ENCODE data around the gene MAP7D3. TPM values are rescaled to one million over a fixed set of nuclear protein-coding genes. Genes with fewer than 3 reads are reported as not detected.

The MAP7D3 gene
- total and polyA plus RNA-seq, 2 of the 8 experiments (the other 6 are each of a cell fraction or from before 2014, with no cell fraction given), result 4.8 to 19.6 TPM

GRCh38 chrX:136201601-136202000 lies 49.6 kb downstream of the MAP7D3 start:
- no peaks in the 10 kb centered on the region for H3K79me2 ChIP-seq (ENCODE audit: control insufficient read depth in 1 of 2, insufficient read depth in 2 of 2, low read length in 2 of 2)
- H2BK20ac ChIP-seq (ENCODE audit: low read length), result no peak overlapping the region
- H3K23ac ChIP-seq (ENCODE audit: insufficient read length), result no peak overlapping the region
- no peaks in the 10 kb centered on the region for H3K36me3 ChIP-seq (ENCODE audit: control insufficient read depth in 2 of 4, insufficient read depth in 4 of 4, low read length in 3 of 4)
- no peak for TF ChIP-seq BRCA1 (IDR thresholded peaks at IDR 0.05; ENCODE audit: low read depth, low read length)
- no peak for TF ChIP-seq SP1 (IDR thresholded peaks at IDR 0.05; ENCODE audit: low read depth, low read length)
- TF ChIP-seq, protein P1, sequence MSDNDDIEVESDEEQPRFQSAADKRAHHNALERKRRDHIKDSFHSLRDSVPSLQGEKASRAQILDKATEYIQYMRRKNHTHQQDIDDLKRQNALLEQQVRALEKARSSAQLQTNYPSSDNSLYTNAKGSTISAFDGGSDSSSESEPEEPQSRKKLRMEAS (IDR thresholded peaks at IDR 0.05), result no peak
- no peak for TF ChIP-seq SIRT6 (IDR thresholded peaks at IDR 0.05; ENCODE audit: low read length)
- no peak overlapping the region for H2BK5ac ChIP-seq (ENCODE audit: low read depth, low read length)
- H3K4me2 ChIP-seq (ENCODE audit: insufficient read depth in 1 of 2, low read depth in 2 of 2, low read length in 2 of 2), result no peak overlapping the region
- ChIA-PET POLR2A (ENCODE audit: partially characterized antibody) (interaction anchor here (0.6 kb wide), 1 partner anchor 32 kb away, joined by 3 read pairs; no protein-coding TSS in a partner anchor), CTCF (ENCODE audit: partially characterized antibody) (interaction anchor here (1.6 to 2.0 kb wide), 2 partner anchors 9 to 173 kb away, joined by 4 to 8 read pairs; no protein-coding TSS in a partner anchor)
- peaks cover 0 to 7% (median 1%) of the 10 kb centered on the region in 4 experiments; a peak in 2 of 7 replicates for H3K4me1 ChIP-seq (replicated peaks in 1 of 4; ENCODE audit: control insufficient read depth in 3 of 4, insufficient read depth in 4 of 4, low read length in 3 of 4)
- no peak overlapping the region for H4K5ac ChIP-seq (ENCODE audit: insufficient read length, low read depth, low read length)
- H2BK15ac ChIP-seq (ENCODE audit: low read length), result no peak overlapping the region
- H4K8ac ChIP-seq (ENCODE audit: extremely low read depth, insufficient read depth, low read length), result no peak overlapping the region
- no peaks in the 10 kb centered on the region for H3K9me3 ChIP-seq (ENCODE audit: insufficient read depth in 2 of 2, low read depth in 1 of 2, low read length in 1 of 2)
- H3K56ac ChIP-seq (replicated peaks; ENCODE audit: insufficient read length, low read depth, low read length), result no peak overlapping the region
- H4K91ac ChIP-seq (replicated peaks; ENCODE audit: insufficient read length, low read length), result no peak overlapping the region
- DNase-seq (ENCODE audit: low read depth in 1 of 2, low spot score in 2 of 2), result no peak
- no peaks in the 10 kb centered on the region for H3K79me1 ChIP-seq (ENCODE audit: low read depth, low read length)
- H3K27me3 ChIP-seq (replicated peaks in 1 of 4; ENCODE audit: control insufficient read depth in 3 of 4, extremely low read depth in 1 of 4, insufficient read depth in 3 of 4, low read length in 3 of 4), result no peaks in the 10 kb centered on the region
- no peaks in the 10 kb centered on the region for H3K23me2 ChIP-seq (ENCODE audit: low read depth, low read length)
- H3K14ac ChIP-seq (ENCODE audit: insufficient read length), result no peak overlapping the region
- H2AFZ ChIP-seq (ENCODE audit: low read length), result no peak overlapping the region
- H3K4me3 ChIP-seq (ENCODE audit: extremely low read depth in 1 of 4, insufficient read depth in 2 of 4, low read depth in 3 of 4, low read length in 4 of 4), result no peak overlapping the region
- H3K18ac ChIP-seq (ENCODE audit: extremely low read depth, low read length), result no peak overlapping the region
- H3K27ac ChIP-seq (ENCODE audit: low read depth, low read length), result no peak overlapping the region
- H4K20me1 ChIP-seq (replicated peaks in 1 of 2; ENCODE audit: control insufficient read depth in 1 of 2, insufficient read depth in 2 of 2, low read length in 2 of 2), result no peaks in the 10 kb centered on the region
- no peak overlapping the region for H3K9ac ChIP-seq (replicated peaks in 1 of 4; ENCODE audit: extremely low read depth in 1 of 4, low read depth in 3 of 4, low read length in 3 of 4)
- H2BK120ac ChIP-seq (replicated peaks; ENCODE audit: low read depth, low read length), result no peak overlapping the region
- no peak overlapping the region for H2BK12ac ChIP-seq (ENCODE audit: low read depth, low read length)
- no peak overlapping the region for H2AK5ac ChIP-seq (ENCODE audit: low read depth, low read length)
- no peak overlapping the region for H3K4ac ChIP-seq (replicated peaks; ENCODE audit: insufficient read length, low read depth, low read length)
- FAIRE-seq, result no peak
- 93% methylated on average over 4 of the region's 5 CpGs; no CpG with 5 or more reads in 1 of the 2 experiments for WGBS, 2 experiments (ENCODE audit: extremely low coverage in 1 of 2, insufficient coverage in 1 of 2, insufficient read length in 1 of 2, insufficient replicate concordance in 2 of 2, low coverage in 1 of 2, low lambda C conversion rate in 2 of 2, missing lambda C conversion rate in 1 of 2)
